BE2C (cell line): ENCODE results near the gene FHOD1.

ENCODE experiments used
- DNase-seq: peaks from one replicate; pipeline ENCODE4 v3.0.0-alpha.2; 2020
- H3K27me3 ChIP-seq: fragments of 250-450 bp; sonication (Bioruptor Pico); 2 replicates; pipeline ENCODE4 v1.5.1; 2020; ENCODE audit warnings: mild to moderate bottlenecking
- H3K36me3 ChIP-seq: fragments of 250-450 bp; sonication (Bioruptor Pico); 2 replicates; pipeline ENCODE4 v1.5.1; 2020; ENCODE audit warnings: mild to moderate bottlenecking
- H3K4me1 ChIP-seq: fragments of 250-450 bp; sonication (Bioruptor Pico); 2 replicates; pipeline ENCODE4 v1.5.1; 2020
- H3K4me3 ChIP-seq: 2 replicates; pipeline ENCODE4 v1.5.1; 2011; ENCODE audit warnings: low read depth, low read length
- H3K9me3 ChIP-seq: fragments of 250-450 bp; sonication (Bioruptor Pico); 2 replicates; pipeline ENCODE4 v1.5.1; 2020
- TF ChIP-seq, protein P1 (sequence below): IDR thresholded peaks from 2 replicates; pipeline ENCODE4 v1.5.1; 2012; ENCODE audit warnings: mild to moderate bottlenecking, low read depth, low read length

The FHOD1 gene

DNA sequence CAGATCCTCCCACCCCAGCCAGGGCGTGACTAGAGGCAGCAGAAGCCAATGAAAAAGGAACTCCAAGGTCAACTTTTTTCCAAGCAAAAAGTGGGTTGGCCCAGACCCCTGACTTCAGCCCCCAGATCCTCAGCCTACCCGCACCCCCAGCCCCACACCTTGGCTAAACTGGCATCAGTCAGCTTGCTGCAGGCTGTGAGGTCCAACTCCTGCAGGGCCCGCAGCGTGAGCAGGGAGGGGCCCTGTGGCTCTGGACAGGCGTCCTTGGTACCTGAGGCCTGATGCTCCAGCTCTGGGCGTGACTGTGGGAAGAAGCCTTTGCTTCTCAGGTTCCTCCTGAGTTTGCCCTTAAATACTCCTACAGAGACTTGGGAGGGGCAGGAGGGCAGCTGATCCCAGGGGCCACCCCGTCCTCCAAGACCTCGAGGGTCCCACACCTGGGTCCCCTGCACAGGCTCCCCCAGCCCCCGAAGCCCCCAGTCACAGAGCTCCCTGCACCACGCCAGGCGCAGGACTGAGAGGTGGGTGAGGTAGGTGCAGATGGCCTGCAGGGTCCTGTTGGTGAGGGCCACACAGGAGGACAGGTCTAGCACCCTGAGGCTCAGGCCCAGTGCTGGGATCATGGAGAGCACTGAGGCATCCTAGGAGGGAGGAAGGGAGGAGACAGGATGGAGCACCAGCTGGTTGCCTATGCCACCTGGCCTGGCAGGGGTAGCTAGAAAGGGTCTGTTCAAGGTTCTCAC is 39.0 kb downstream of the FHOD1 start:
- TF ChIP-seq, protein P1, sequence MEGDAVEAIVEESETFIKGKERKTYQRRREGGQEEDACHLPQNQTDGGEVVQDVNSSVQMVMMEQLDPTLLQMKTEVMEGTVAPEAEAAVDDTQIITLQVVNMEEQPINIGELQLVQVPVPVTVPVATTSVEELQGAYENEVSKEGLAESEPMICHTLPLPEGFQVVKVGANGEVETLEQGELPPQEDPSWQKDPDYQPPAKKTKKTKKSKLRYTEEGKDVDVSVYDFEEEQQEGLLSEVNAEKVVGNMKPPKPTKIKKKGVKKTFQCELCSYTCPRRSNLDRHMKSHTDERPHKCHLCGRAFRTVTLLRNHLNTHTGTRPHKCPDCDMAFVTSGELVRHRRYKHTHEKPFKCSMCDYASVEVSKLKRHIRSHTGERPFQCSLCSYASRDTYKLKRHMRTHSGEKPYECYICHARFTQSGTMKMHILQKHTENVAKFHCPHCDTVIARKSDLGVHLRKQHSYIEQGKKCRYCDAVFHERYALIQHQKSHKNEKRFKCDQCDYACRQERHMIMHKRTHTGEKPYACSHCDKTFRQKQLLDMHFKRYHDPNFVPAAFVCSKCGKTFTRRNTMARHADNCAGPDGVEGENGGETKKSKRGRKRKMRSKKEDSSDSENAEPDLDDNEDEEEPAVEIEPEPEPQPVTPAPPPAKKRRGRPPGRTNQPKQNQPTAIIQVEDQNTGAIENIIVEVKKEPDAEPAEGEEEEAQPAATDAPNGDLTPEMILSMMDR, result no peak
- H3K9me3 ChIP-seq, result no peaks in the 10 kb centered on the region
- H3K4me3 ChIP-seq, result no peak overlapping the region
- DNase-seq, result no peak
- no peaks in the 10 kb centered on the region for H3K27me3 ChIP-seq
- H3K4me1 ChIP-seq, result peaks cover 13% of the 10 kb centered on the region
- no peaks in the 10 kb centered on the region; the same call in 1 of the 2 replicates for H3K36me3 ChIP-seq

DNA sequence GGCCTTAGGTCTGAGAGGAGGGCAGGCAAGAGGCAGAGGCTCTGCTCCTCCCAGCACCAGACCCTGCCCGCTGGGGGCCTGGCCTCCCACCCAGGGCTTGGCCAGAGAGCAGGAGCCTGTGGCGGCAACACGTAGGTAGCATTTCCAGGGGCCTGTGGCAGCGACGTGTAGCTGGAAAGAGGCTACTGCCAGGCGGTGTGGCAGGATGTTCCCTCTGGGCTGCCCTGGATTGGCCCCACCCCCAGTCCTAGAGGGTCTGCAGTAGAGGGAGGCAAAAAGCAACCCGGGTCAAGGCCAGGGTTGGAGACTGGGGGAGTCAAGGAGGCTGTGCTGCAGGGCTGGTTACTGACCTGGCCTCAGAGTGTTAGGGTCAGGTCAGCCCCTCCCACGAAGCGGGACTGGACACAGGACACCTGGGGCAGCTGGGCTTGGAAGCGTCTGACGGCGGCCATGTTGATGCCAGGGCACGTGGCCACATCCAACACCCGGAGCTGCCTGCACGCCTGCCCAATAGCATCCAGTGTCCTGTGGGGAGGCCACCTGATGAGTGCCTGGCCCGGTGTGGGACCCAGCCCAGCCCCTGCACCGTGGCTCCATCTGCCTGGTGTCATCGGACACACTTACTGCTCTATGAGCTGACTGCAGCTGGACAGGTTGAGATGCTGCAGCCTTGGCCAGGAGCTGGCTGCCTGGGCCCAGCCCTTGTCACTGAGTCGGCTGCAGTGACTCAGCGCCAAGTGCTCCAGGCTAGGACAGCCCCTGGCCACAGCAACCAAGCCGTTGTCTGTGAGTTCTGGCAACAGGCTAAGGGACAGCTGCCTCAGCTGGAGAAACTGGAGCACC is 39.8 kb downstream of the FHOD1 start:
- Histone ChIP-seq H3K36me3 (no peaks in the 10 kb centered on the region; the same call in 1 of the 2 replicates), H3K27me3 (no peaks in the 10 kb centered on the region), H3K4me1 (peaks cover 13% of the 10 kb centered on the region), H3K9me3 (no peaks in the 10 kb centered on the region), H3K4me3 (no peak overlapping the region; the same call in 1 of the 2 replicates)
- TF ChIP-seq, protein P1, result no peak
- peak; percentile 57 for DNase-seq

DNA sequence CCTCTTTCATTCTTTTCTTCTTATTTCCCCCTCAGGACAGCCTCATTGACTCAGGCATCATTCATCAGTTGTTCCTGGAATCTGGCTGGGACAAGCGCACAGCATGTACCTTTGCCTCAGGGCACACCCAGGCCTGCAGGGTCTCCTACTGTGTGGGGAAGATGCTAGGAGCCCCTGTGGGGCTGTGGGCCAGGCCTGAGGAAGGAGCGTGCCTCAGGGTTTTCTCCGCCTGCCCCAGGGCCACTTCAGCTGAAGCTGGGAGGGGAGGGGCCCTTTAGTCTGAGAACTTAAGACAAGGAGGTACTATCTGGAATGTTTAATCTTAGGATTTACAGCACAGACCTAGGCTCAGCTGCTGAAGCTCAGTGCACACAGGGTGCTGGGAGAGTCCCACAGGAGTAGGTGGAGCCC is 40.4 kb downstream of the FHOD1 start:
- Histone ChIP-seq H3K4me3 (no peak overlapping the region), H3K36me3 (peaks cover 5% of the 10 kb centered on the region; the same call in 1 of the 2 replicates), H3K27me3 (no peaks in the 10 kb centered on the region), H3K9me3 (no peaks in the 10 kb centered on the region), H3K4me1 (peaks cover 13% of the 10 kb centered on the region)
- no peak for DNase-seq
- TF ChIP-seq, protein P1, result no peak

DNA sequence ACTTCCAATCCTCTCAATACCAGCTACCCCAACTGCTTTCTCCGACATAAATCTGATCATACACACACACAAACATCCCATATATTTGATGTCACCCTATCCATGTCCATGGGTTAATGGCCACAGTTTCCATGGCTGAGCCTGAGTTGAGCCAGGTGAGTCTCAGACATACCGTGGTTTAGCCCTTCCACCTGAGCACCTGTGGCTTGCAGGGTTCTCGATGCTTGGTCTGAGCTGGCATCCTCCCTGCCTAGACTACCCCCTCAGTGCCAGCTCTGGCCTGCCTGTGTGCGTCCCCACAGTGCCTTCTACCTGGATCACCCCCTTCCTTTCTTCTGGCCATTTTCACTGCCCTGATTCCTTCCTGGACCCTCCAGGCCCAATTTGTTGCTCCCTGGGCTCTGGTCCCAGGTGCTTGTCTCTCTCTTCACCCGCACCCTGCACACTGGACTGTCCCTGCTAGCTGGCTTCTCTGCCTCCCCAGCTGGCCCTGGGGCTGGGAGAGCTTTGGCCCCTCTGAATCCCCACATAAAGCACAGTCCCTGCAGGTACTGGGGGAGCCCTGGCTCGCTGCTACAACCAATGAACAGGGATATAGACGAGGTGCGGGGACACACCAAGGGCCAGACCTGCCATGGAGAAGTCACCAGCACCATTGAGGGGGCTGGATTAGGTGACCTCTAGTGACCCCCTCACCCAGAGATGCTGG is 41.0 kb downstream of the FHOD1 start:
- H3K4me1 ChIP-seq, result peaks cover 13% of the 10 kb centered on the region

DNA sequence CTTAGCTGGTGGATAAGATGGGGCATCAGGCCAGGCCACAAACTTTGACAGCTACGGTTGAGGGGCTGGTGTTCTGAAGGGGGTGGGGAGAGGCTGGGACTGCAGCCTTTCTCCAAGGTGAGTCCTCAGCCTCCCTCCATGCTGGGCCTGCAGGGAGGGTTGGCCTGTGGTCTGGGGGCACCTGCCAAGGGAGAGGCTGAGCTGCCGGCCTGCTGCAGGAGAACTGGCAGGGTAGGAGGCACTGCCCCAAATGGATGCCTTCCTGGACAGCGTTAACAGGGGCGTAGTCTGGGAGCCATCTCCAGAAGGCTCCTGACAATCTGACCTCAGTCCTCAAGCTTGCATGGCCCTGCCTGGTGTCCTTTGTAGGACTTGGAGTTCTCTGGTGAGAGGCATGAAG is 43.2 kb downstream of the FHOD1 start:
- Histone ChIP-seq H3K4me3 (no peak overlapping the region), H3K27me3 (no peaks in the 10 kb centered on the region), H3K4me1 (peaks cover 13% of the 10 kb centered on the region), H3K9me3 (no peaks in the 10 kb centered on the region), H3K36me3 (peaks cover 15% of the 10 kb centered on the region; the same call in 1 of the 2 replicates)
- DNase-seq, result no peak
- TF ChIP-seq, protein P1, result no peak

More for the DNA sequence above, 41.0 kb downstream of the FHOD1 start:
- Histone ChIP-seq H3K9me3 (no peaks in the 10 kb centered on the region), H3K27me3 (no peaks in the 10 kb centered on the region), H3K36me3 (peaks cover 10% of the 10 kb centered on the region; the same call in 1 of the 2 replicates), H3K4me3 (no peak overlapping the region)
- TF ChIP-seq, protein P1, result no peak
- DNase-seq, result no peak
